Measurements from ENCODE around the gene PRR23E. TPM values are rescaled to one million over a fixed set of nuclear protein-coding genes. Genes with fewer than 3 reads are reported as not detected.

The PRR23E gene
- total RNA-seq (not detected), polyA plus RNA-seq (not detected)
- long read RNA-seq, donor 1 = 0 reads
- long read RNA-seq, donor 2 = 0 reads
- long read RNA-seq, donor 3 = 0 reads

DNA sequence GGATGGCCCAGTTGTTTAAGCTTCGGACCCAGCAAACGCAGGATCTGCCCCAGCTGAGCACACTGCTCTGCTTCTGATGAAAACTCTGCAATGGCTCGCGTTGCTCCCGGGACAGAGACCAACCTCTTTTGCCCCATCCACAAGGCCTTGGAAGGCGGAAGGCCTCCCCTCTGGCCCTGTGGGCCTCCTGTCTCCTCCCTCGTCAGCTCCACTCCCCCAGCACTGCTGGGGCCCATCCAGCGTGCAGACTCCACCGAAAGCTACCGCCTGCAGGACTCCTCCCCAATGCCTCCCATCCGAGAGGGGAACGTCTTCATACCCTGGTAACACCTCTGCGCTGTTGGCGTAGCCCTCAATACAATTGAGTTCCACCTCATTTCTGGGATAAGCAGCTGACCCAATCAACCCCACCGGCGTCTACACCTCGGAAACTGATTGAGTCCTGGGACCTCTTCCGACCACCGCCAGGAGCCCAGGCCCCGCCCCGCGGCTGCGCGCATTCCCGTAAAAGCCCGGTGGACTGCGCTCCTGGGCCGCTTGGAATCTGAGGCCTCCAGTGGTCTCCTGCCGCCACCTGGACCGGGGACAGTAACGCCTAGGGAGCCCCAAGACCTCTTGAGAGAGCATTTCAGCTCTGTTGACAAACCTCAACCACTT is at the start of gene PRR23E:
Gene PRR23E (plus strand): TSS at position 556 of the 657 bp plus-strand sequence. CDS start 3,555 bp downstream, outside the sequence.
- no peak within 1 kb of the TSS for H3K27ac ChIP-seq
- H3K4me1 ChIP-seq = no peaks in the 10 kb centered on the region
- H3K36me3 ChIP-seq = no peaks in the 10 kb centered on the region
- intact Hi-C loops (cut with DNase I) = no loop called here
- H3K9me3 ChIP-seq = peaks cover 0 to 35% (median 2%) of the 10 kb centered on the region in 11 donors
- H3K4me3 ChIP-seq = no peak within 1 kb of the TSS
- DNase-seq (no peak), ATAC-seq (no peak)
- TF ChIP-seq CTCF (IDR thresholded peaks at IDR 0.05) = no peak
- H3K27me3 ChIP-seq = peaks cover 0 to 18% (median 2%) of the 10 kb centered on the region in 7 donors
- WGBS, 2 donors = 78 to 90% methylated on average over 31 of the region's 31 CpGs

- no peak overlapping the region for H3K4me3 ChIP-seq
- intact Hi-C loops (cut with DNase I) = no loop called here
- H3K4me1 ChIP-seq = peaks cover 0 to 11% (median 3%) of the 10 kb centered on the region in 9 donors
- DNase-seq (no peak), ATAC-seq (no peak)
- H3K27ac ChIP-seq = no peak overlapping the region
- WGBS, 2 donors = 96 to 98% methylated on average over 2 of the region's 2 CpGs
- peaks cover 0 to 7% (median 0%) of the 10 kb centered on the region in 11 donors for H3K9me3 ChIP-seq
- H3K27me3 ChIP-seq = no peaks in the 10 kb centered on the region
- no peaks in the 10 kb centered on the region for H3K36me3 ChIP-seq
- TF ChIP-seq CTCF (IDR thresholded peaks at IDR 0.05) = no peak
Measured at GRCh38 chr3:127143172-127143571, 49.8 kb upstream of the PRR23E start.

DNA sequence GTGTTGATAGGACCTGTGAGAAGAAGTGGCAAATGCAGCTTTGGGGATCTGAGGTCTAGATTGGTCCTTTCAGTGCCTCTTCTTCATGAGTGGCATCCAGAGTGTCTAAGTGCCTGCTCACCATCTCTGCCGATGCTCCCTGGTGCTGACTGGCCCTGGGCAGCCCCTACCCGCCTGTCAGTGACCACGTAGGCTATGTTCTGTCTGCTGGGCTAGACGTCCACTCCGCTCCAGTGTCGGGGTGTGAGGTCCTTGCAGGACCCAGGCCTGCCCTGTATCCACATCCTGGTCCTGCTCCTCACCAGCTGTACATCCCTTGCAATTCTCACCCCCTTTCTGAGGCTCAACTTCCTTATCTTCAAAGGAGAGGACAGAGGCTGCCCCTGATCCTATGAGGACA is 48.3 kb upstream of the PRR23E start:
- peaks cover 0 to 5% (median 0%) of the 10 kb centered on the region in 9 donors for H3K4me1 ChIP-seq
- H3K36me3 ChIP-seq = no peaks in the 10 kb centered on the region
- no peak overlapping the region for H3K27ac ChIP-seq
- ATAC-seq (no peak), DNase-seq (no peak)
- no peak overlapping the region for H3K4me3 ChIP-seq
- no peak for TF ChIP-seq CTCF (IDR thresholded peaks at IDR 0.05)
- 83 to 91% methylated on average over 6 of the region's 6 CpGs for WGBS, 2 donors
- intact Hi-C loops (cut with DNase I) = no loop called here
- peaks cover 0 to 7% (median 0%) of the 10 kb centered on the region in 11 donors for H3K9me3 ChIP-seq
- H3K27me3 ChIP-seq = no peaks in the 10 kb centered on the region

GRCh38 chr3:127145266-127145665 is 47.7 kb upstream of the PRR23E start:
- no peaks in the 10 kb centered on the region for H3K4me1 ChIP-seq
- no peak for ATAC-seq
- WGBS, 2 donors = 85 to 86% methylated on average over 6 of the region's 6 CpGs
- TF ChIP-seq CTCF (IDR thresholded peaks at IDR 0.05) = no peak
- intact Hi-C loops (cut with DNase I) = no loop called here
- DNase-seq = no peak
- H3K27ac ChIP-seq = no peak overlapping the region
- no peaks in the 10 kb centered on the region for H3K27me3 ChIP-seq
- no peaks in the 10 kb centered on the region for H3K36me3 ChIP-seq
- H3K9me3 ChIP-seq = peaks cover 0 to 7% (median 0%) of the 10 kb centered on the region in 11 donors
- H3K4me3 ChIP-seq = no peak overlapping the region

Data from heart right ventricle (tissue), 16 donors.